HepG2 (cell line): Measurements from ENCODE around the gene SLC50A1. TPM values are rescaled to one million over a fixed set of nuclear protein-coding genes. Genes with fewer than 3 reads are reported as not detected.

Experiments used
- CREB1 ChIP-seq, 2 experiments: fragments of 450-650 bp in 1 of 2; IDR thresholded peaks; 2 replicates each; pipeline ENCODE4 v1.6.1; 2016 to 2017; ENCODE audit warnings: control low read depth in 1 of 2, mild to moderate bottlenecking in 1 of 2, missing compliant biosample characterization in 1 of 2, missing genetic modification characterization in 1 of 2
- FIP1L1 ChIP-seq: fragments of 200-400 bp; formaldehyde crosslinking; IDR thresholded peaks from 2 replicates; pipeline ENCODE4 v1.6.1; 2018; ENCODE audit warnings: low read depth, mild to moderate bottlenecking, low read length, moderate library complexity, borderline replicate concordance; ENCODE audit not compliant: insufficient read depth
- HMG20A ChIP-seq: IDR thresholded peaks from 2 replicates; pipeline ENCODE4 v1.6.1; 2016; ENCODE audit warnings: borderline replicate concordance
- MATR3 ChIP-seq: sonication (generic); formaldehyde crosslinking; IDR thresholded peaks from 2 replicates; pipeline ENCODE4 v1.4.0; 2020; ENCODE audit warnings: missing genetic modification reagents
- MED13 ChIP-seq: sonication (generic); formaldehyde crosslinking; IDR thresholded peaks from 2 replicates; pipeline ENCODE4 v1.5.0; 2020; ENCODE audit warnings: missing genetic modification reagents
- NR3C1 ChIP-seq: sonication (generic); formaldehyde crosslinking; IDR thresholded peaks from 2 replicates; pipeline ENCODE4 v1.4.0; 2020; ENCODE audit warnings: missing genetic modification reagents
- PREB ChIP-seq: sonication (generic); formaldehyde crosslinking; IDR thresholded peaks from 2 replicates; pipeline ENCODE4 v1.4.0; 2020; ENCODE audit warnings: missing genetic modification reagents
- THYN1 ChIP-seq: sonication (generic); formaldehyde crosslinking; IDR thresholded peaks from 2 replicates; pipeline ENCODE4 v1.8.1; 2023; ENCODE audit warnings: low read depth, mild to moderate bottlenecking, moderate library complexity, missing genetic modification reagents, borderline replicate concordance
- ZFP41 ChIP-seq: sonication (generic); formaldehyde crosslinking; IDR thresholded peaks from 2 replicates; pipeline ENCODE4 v1.4.0; 2020; ENCODE audit warnings: mild to moderate bottlenecking, missing genetic modification reagents, borderline replicate concordance
- ZFX ChIP-seq: sonication (generic); formaldehyde crosslinking; IDR thresholded peaks from 2 replicates; pipeline ENCODE4 v1.4.0; 2020; ENCODE audit warnings: mild to moderate bottlenecking, low read depth, missing genetic modification reagents, moderate library complexity
- ZNF547 ChIP-seq: sonication (generic); formaldehyde crosslinking; IDR thresholded peaks from 2 replicates; pipeline ENCODE4 v1.5.1; 2020; ENCODE audit warnings: mild to moderate bottlenecking, missing genetic modification reagents
- ZNF577 ChIP-seq: sonication (generic); formaldehyde crosslinking; IDR thresholded peaks from 2 replicates; pipeline ENCODE4 v1.4.0; 2020; ENCODE audit warnings: mild to moderate bottlenecking, low read depth, missing genetic modification reagents, borderline replicate concordance
- polyA plus RNA-seq, 8 experiments: library from polyadenylated mRNA; depleted of rRNA in 3 of 8; stranded (reverse) in 7 of 8; unstranded in 1 of 8; fragments of >200 nt; fragmentation: Illumina TruSeq in 4 of 8; extraction: Trizol in 4 of 8; gene quantifications; 2 replicates each; pipeline versions ENCODE4 v1.2.1 to v1.2.3, GENCODE V29; 2011 to 2016; ENCODE audit warnings: low read depth in 4 of 8, missing spikeins in 1 of 8, mixed read lengths in 1 of 8; ENCODE audit not compliant: insufficient read depth in 1 of 8
- total RNA-seq, 5 experiments: library from RNA; depleted of rRNA; stranded (reverse); fragments of >200 nt; fragmentation: Illumina TruSeq; extraction: Trizol; gene quantifications; 2 replicates each; pipeline ENCODE4 v1.2.3, GENCODE V29; 2016; ENCODE audit warnings: low read depth in 1 of 5
- TF ChIP-seq, protein P1 (sequence below): sonication (generic); formaldehyde crosslinking; IDR thresholded peaks from 2 replicates; pipeline ENCODE4 v1.9.0; 2021; ENCODE audit warnings: mild to moderate bottlenecking, missing genetic modification reagents
- TF ChIP-seq, protein P2 (sequence below): sonication (generic); formaldehyde crosslinking; IDR thresholded peaks from 2 replicates; pipeline ENCODE4 v1.5.0; 2020; ENCODE audit warnings: mild to moderate bottlenecking, missing genetic modification reagents
- TF ChIP-seq, protein P3 (sequence below): sonication (generic); formaldehyde crosslinking; conservative IDR thresholded peaks from 2 replicates; pipeline ENCODE4 v1.8.1; 2023; ENCODE audit warnings: missing genetic modification reagents
- TF ChIP-seq, protein P4 (sequence below): sonication (generic); formaldehyde crosslinking; IDR thresholded peaks from 2 replicates; pipeline ENCODE4 v1.4.0; 2020; ENCODE audit warnings: missing genetic modification reagents

Gene SLC50A1
- total and polyA plus RNA-seq, 2 of the 13 experiments (the other 11 are each of a cell fraction or from before 2014, with no cell fraction given) = 22.5 to 46.8 TPM

DNA sequence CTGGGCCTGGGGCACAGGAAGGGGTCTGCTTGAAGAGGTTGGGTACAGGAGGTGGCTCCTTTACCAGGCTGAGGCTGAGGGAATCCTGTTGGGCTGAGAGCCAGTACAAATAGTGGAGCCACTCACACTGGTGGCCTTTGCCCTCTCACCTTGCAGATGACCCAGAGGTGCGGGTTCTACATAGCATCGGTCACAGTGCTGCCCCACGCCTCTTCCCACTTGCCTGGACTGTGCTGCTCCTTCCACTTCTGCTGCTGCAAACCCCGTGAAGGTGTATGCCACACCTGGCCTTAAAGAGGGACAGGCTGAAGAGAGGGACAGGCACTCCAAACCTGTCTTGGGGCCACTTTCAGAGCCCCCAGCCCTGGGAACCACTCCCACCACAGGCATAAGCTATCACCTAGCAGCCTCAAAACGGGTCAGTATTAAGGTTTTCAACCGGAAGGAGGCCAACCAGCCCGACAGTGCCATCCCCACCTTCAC is 1.8 kb upstream of the SLC50A1 start (continued):
- TF ChIP-seq, protein P1, sequence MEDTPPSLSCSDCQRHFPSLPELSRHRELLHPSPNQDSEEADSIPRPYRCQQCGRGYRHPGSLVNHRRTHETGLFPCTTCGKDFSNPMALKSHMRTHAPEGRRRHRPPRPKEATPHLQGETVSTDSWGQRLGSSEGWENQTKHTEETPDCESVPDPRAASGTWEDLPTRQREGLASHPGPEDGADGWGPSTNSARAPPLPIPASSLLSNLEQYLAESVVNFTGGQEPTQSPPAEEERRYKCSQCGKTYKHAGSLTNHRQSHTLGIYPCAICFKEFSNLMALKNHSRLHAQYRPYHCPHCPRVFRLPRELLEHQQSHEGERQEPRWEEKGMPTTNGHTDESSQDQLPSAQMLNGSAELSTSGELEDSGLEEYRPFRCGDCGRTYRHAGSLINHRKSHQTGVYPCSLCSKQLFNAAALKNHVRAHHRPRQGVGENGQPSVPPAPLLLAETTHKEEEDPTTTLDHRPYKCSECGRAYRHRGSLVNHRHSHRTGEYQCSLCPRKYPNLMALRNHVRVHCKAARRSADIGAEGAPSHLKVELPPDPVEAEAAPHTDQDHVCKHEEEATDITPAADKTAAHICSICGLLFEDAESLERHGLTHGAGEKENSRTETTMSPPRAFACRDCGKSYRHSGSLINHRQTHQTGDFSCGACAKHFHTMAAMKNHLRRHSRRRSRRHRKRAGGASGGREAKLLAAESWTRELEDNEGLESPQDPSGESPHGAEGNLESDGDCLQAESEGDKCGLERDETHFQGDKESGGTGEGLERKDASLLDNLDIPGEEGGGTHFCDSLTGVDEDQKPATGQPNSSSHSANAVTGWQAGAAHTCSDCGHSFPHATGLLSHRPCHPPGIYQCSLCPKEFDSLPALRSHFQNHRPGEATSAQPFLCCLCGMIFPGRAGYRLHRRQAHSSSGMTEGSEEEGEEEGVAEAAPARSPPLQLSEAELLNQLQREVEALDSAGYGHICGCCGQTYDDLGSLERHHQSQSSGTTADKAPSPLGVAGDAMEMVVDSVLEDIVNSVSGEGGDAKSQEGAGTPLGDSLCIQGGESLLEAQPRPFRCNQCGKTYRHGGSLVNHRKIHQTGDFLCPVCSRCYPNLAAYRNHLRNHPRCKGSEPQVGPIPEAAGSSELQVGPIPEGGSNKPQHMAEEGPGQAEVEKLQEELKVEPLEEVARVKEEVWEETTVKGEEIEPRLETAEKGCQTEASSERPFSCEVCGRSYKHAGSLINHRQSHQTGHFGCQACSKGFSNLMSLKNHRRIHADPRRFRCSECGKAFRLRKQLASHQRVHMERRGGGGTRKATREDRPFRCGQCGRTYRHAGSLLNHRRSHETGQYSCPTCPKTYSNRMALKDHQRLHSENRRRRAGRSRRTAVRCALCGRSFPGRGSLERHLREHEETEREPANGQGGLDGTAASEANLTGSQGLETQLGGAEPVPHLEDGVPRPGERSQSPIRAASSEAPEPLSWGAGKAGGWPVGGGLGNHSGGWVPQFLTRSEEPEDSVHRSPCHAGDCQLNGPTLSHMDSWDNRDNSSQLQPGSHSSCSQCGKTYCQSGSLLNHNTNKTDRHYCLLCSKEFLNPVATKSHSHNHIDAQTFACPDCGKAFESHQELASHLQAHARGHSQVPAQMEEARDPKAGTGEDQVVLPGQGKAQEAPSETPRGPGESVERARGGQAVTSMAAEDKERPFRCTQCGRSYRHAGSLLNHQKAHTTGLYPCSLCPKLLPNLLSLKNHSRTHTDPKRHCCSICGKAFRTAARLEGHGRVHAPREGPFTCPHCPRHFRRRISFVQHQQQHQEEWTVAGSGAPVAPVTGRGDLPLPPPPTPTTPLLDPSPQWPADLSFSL (CRISPR knock-in tag) = no peak
- TF ChIP-seq ZNF547 (CRISPR knock-in tag) (no peak), MED13 (no peak), ZNF577 (CRISPR knock-in tag) (no peak), CREB1 (IDR thresholded peaks at IDR 0.05) (no peak), CREB1 (CRISPR knock-in tag; IDR thresholded peaks at IDR 0.05) (no peak), THYN1 (CRISPR knock-in tag) (no peak), HMG20A (CRISPR knock-in tag) (no peak), ZFP41 (CRISPR knock-in tag) (no peak), PREB (no peak), NR3C1 (CRISPR knock-in tag) (no peak), ZFX (CRISPR knock-in tag) (no peak), MATR3 (CRISPR knock-in tag) (no peak), FIP1L1 (no peak)
- TF ChIP-seq, protein P2, sequence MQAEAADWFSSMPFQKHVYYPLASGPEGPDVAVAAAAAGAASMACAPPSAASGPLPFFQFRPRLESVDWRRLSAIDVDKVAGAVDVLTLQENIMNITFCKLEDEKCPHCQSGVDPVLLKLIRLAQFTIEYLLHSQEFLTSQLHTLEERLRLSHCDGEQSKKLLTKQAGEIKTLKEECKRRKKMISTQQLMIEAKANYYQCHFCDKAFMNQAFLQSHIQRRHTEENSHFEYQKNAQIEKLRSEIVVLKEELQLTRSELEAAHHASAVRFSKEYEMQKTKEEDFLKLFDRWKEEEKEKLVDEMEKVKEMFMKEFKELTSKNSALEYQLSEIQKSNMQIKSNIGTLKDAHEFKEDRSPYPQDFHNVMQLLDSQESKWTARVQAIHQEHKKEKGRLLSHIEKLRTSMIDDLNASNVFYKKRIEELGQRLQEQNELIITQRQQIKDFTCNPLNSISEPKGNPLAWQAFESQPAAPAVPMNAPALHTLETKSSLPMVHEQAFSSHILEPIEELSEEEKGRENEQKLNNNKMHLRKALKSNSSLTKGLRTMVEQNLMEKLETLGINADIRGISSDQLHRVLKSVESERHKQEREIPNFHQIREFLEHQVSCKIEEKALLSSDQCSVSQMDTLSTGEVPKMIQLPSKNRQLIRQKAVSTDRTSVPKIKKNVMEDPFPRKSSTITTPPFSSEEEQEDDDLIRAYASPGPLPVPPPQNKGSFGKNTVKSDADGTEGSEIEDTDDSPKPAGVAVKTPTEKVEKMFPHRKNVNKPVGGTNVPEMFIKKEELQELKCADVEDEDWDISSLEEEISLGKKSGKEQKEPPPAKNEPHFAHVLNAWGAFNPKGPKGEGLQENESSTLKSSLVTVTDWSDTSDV (CRISPR knock-in tag) = no peak
- TF ChIP-seq, protein P3, sequence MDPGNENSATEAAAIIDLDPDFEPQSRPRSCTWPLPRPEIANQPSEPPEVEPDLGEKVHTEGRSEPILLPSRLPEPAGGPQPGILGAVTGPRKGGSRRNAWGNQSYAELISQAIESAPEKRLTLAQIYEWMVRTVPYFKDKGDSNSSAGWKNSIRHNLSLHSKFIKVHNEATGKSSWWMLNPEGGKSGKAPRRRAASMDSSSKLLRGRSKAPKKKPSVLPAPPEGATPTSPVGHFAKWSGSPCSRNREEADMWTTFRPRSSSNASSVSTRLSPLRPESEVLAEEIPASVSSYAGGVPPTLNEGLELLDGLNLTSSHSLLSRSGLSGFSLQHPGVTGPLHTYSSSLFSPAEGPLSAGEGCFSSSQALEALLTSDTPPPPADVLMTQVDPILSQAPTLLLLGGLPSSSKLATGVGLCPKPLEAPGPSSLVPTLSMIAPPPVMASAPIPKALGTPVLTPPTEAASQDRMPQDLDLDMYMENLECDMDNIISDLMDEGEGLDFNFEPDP (CRISPR knock-in tag) = no peak
- TF ChIP-seq, protein P4, sequence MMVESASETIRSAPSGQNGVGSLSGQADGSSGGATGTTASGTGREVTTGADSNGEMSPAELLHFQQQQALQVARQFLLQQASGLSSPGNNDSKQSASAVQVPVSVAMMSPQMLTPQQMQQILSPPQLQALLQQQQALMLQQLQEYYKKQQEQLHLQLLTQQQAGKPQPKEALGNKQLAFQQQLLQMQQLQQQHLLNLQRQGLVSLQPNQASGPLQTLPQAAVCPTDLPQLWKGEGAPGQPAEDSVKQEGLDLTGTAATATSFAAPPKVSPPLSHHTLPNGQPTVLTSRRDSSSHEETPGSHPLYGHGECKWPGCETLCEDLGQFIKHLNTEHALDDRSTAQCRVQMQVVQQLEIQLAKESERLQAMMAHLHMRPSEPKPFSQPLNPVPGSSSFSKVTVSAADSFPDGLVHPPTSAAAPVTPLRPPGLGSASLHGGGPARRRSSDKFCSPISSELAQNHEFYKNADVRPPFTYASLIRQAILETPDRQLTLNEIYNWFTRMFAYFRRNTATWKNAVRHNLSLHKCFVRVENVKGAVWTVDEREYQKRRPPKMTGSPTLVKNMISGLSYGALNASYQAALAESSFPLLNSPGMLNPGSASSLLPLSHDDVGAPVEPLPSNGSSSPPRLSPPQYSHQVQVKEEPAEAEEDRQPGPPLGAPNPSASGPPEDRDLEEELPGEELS (CRISPR knock-in tag) = no peak
